ENCODE data around the gene MEX3B. TPM values are rescaled to one million over a fixed set of nuclear protein-coding genes. Genes with fewer than 3 reads are reported as not detected.

The MEX3B gene
- total RNA-seq, 2 experiments from 2014 or later = 0.91 to 0.93 TPM

DNA sequence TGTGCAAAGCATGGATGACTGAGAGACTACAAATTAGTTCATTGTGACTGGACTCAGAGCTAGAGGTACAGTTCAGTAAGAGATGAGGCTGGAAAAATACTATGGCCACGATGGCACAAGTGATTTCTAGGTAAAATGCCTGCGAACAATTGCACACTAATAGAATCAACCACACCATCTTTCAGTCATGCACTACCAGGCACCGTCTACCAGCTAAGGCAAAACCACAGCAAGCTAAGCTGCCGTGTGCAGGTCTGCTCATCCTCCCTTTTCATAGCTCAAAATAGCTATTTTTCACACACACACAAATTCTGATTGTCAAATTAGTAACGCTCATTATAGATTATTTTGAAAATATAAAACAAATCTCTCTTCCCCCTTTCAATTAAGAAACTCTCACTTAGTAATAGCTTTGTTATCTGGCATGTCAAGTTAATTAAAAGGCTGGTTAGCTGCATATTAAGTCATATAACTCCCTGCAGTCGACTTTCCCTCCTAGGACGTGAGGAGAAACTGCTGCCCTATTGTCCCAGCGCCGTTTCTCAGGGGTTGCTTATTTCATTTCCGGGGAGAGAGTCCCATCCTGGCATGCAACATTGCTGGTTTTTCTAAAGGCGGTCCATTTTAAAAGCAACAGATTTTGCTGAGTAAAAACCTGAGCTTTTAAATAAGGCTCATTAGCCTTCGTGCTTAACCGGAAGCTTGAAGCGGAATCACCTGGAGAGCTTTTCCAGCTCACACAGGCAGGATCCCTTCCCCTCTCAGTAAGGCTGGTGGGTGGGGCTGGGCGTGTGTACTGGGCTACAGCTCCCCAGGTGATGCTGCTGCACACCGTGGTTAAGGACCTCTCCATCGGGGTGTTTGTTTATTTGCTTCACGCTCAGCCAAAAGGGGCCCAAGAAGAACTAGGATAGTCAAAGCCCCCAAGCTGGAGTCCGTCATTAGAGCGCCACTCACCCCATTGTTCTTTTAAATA is 16.9 kb upstream of the MEX3B start:
- CTCF ChIA-PET = interaction anchor here (0.6 to 1.1 kb wide), 3 partner anchors 8 to 135 kb away, joined by 3 read pairs; no protein-coding TSS in a partner anchor
- DNase-seq = no peak
- Mint-ChIP-seq H3K4me1 (no peaks in the 10 kb centered on the region), H3K27me3 (peaks cover 34% of the 10 kb centered on the region), H3K4me3 (no peak overlapping the region), H3K27ac (no peak overlapping the region), H3K36me3 (ENCODE audit: low read depth) (no peaks in the 10 kb centered on the region), H3K9me3 (no peaks in the 10 kb centered on the region)
- POLR2A ChIA-PET = no interaction called here

DNA sequence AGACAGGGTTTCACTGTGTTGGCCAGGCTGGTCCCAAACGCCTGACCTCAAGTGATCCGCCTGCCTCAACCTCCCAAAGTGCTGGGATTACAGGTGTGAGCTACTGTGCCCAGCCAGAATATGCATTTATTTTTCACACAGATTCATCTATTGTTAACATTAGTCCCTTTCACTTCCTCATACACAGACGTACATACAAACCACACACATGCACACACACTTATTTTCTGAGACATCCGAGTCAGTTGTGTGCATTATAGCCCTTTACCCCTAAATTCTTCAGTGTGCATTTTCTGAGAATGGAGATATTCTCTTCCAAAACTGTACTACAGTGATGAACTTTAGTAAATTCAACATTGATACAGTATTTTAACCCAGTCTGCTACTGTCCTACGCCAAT is 15.0 kb upstream of the MEX3B start:
- Mint-ChIP-seq H3K4me3 (no peak overlapping the region), H3K27me3 (peaks cover 50% of the 10 kb centered on the region), H3K36me3 (ENCODE audit: low read depth) (no peaks in the 10 kb centered on the region), H3K4me1 (no peaks in the 10 kb centered on the region), H3K9me3 (no peaks in the 10 kb centered on the region), H3K27ac (no peak overlapping the region)
- CTCF ChIA-PET = no interaction called here
- DNase-seq = no peak
- POLR2A ChIA-PET = no interaction called here

DNA sequence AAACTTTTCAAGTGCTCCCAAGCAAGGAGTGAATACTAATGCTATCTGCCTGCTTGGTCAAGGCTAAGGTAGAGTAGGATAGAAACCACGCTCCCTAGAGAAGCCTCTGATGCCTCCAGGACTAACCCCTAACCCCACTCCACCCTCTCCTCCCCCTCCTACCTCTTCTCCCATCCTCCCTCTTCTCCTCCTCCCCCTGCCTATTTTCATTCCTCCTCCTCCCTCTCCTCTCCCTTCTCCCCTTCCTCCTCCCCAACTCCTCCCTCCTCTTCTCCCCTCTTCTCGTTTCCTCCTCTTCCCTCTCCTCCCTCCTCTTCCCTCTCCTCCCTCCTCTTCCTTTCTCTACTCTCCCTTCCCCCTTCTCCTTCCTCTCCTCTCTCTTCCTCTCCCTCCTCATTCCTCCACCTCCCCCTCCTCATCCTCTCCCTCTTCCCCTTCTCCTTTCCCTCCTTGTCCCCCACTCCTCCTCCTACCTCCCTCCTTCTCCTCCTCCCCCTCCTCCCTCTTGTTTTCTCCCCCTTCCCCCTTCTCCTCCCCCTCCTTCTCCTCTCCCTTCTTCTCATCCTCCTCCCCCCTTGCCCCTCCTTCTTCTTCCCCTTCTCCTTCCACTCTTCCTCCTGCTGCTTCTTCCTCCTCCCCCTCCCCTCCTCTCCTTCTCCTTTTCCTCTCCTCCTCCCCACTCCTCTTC is 12.8 kb upstream of the MEX3B start:
- DNase-seq = no peak
- H3K4me3 Mint-ChIP-seq = no peak overlapping the region
- H3K9me3 Mint-ChIP-seq = no peaks in the 10 kb centered on the region
- ChIA-PET POLR2A (no interaction called here), CTCF (interaction anchor here (1.7 kb wide), 1 partner anchor 11 kb away, joined by 6 read pairs; no protein-coding TSS in a partner anchor)
- H3K27ac Mint-ChIP-seq = no peak overlapping the region
- no peaks in the 10 kb centered on the region for H3K4me1 Mint-ChIP-seq
- peaks cover 48% of the 10 kb centered on the region for H3K27me3 Mint-ChIP-seq
- no peaks in the 10 kb centered on the region for H3K36me3 Mint-ChIP-seq (ENCODE audit: low read depth)

DNA sequence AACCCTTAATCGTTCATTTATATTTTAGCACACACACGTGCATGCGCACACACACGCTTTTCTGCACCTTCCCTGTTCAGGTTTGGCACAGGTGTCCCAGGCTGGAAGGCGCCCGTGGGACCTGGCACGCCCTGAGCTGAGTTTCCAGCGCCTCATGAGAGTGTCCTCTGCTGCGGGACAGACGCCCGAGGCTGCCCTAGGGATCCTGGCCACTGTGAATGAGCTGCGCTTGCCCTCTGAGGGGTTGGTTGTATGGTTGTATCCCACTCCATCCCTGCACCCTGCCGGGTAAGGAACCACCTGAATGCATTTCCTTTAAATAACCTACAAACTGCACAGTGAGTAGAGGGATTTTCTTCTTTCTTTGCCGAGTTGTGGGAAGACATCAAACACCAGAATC is 12.2 kb upstream of the MEX3B start:
- Mint-ChIP-seq H3K4me3 (no peak overlapping the region), H3K27ac (no peak overlapping the region), H3K27me3 (peaks cover 48% of the 10 kb centered on the region), H3K9me3 (no peaks in the 10 kb centered on the region), H3K36me3 (ENCODE audit: low read depth) (no peaks in the 10 kb centered on the region), H3K4me1 (no peaks in the 10 kb centered on the region)
- no peak for DNase-seq
- CTCF ChIA-PET = interaction anchor here (1.7 kb wide), 1 partner anchor 11 kb away, joined by 6 read pairs; no protein-coding TSS in a partner anchor
- POLR2A ChIA-PET = interaction anchor here (0.5 to 1.0 kb wide), 2 partner anchors 12 to 353 kb away, joined by 3 to 4 read pairs; partner anchors contain the start of gene MEX3B

DNA sequence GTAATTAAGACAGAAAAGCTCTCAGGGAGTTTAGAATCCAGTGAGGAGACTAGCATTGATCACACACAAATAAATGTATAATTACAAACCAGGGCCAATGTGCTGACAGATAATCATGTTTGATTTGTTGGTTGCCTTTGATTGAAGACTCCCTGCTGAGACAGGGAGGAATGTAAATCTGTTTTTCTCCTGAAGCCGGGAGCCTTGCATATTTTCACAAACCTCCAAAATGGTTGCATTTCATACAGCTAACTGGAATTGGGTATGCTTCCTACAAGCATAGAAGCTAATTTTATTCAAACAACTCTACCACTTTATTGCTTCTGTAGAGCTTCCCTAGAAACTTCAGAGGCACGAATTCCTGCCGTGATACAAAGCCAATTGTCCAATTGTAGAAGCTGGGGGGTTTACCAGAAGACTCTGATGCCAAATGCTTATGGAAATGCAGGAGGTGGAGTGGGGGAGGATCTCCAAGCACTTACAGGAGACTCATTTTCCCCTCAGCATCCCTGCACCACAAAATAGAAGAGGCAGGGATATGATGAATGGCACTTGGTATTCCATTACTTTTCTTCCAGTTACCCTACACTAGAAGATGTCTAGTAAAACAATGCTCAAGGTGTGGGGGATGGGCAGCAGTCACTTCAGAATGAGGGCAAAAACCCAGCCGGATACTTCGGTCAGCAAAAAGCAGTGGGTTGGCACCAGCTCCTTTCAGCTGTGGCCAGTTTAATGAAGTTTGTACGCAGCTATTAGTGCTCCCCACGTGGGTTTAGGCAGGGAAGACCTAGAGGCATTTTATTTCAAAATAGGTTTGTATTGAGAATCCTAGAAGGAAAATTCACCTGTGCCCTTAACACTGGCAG is 11.4 kb upstream of the MEX3B start:
- no peak for DNase-seq
- CTCF ChIA-PET = interaction anchor here (1.7 kb wide), 1 partner anchor 10 kb away, joined by 6 read pairs; no protein-coding TSS in a partner anchor
- H3K9me3 Mint-ChIP-seq = no peaks in the 10 kb centered on the region
- POLR2A ChIA-PET = interaction anchor here (1.0 kb wide), 1 partner anchor 11 kb away, joined by 4 read pairs; the partner anchor contains the start of gene MEX3B
- H3K4me3 Mint-ChIP-seq = no peak overlapping the region
- no peaks in the 10 kb centered on the region for H3K4me1 Mint-ChIP-seq
- H3K36me3 Mint-ChIP-seq (ENCODE audit: low read depth) = no peaks in the 10 kb centered on the region
- H3K27me3 Mint-ChIP-seq = peaks cover 43% of the 10 kb centered on the region
- no peak overlapping the region for H3K27ac Mint-ChIP-seq

DNA sequence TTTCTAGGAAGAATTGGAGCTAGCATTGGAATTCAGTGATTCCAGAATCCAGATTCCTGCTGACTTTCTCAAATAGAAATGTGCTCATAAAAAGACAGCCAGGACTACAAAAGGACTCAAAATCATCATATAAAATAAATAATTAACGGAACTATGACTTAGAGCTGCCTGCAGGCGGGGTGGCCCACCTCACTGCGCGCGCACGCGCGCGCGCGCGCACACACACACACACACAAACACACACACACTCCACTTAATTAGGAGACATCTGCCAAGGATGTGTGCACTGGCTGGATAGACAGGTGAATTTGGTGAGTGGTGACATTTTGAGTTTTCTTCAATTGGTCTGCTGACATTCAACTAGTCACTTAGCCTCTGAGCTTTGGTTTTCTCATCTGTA is 6.9 kb upstream of the MEX3B start:
- Mint-ChIP-seq H3K4me3 (no peak overlapping the region), H3K36me3 (ENCODE audit: low read depth) (no peaks in the 10 kb centered on the region), H3K27me3 (peaks cover 46% of the 10 kb centered on the region), H3K9me3 (no peaks in the 10 kb centered on the region), H3K27ac (no peak overlapping the region), H3K4me1 (peaks cover 1% of the 10 kb centered on the region)
- ChIA-PET POLR2A (no interaction called here), CTCF (no interaction called here)
- no peak for DNase-seq

DNA sequence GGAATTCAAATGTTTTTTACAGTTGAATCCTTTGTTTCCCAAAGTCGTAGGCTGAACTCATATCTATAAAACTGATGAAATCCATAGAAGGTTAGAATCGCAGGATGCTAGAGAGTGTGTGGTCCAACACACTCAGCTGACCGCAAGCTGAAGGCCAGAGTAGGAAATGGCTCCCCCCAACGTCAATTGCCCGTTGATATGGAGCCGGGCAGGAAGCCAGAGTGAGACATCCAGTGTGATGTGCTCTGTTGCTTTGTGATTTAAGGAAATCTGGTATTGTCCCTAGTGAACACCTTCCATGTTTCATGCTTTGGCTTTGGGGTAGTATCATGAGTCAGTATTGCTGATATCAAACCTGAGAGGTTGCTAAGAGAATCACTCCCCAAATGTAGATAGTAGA is 5.8 kb upstream of the MEX3B start:
- H3K27ac Mint-ChIP-seq = no peak overlapping the region
- peaks cover 42% of the 10 kb centered on the region for H3K27me3 Mint-ChIP-seq
- H3K9me3 Mint-ChIP-seq = no peaks in the 10 kb centered on the region
- H3K4me3 Mint-ChIP-seq = no peak overlapping the region
- no peaks in the 10 kb centered on the region for H3K36me3 Mint-ChIP-seq (ENCODE audit: low read depth)
- POLR2A ChIA-PET = no interaction called here
- H3K4me1 Mint-ChIP-seq = peaks cover 5% of the 10 kb centered on the region
- CTCF ChIA-PET = no interaction called here
- no peak for DNase-seq

DNA sequence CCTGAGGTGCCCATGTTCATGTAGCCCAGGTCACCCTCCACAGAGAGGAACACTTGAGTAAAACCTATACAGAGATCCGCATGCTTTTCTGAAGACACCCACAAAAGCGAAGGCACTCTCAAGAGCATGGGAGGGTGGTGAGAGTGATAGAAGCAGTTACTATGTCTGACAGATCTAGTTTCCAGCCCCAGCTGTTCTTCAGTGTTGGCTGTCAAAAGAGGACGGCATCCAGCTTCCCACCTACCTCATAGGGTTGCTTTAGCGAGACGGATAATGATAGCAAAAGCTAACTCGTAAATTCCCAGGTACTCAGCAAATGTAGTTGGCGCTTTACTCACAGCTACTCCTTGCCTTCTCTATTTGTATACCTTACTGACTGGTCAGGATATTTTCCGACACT is 3.0 kb upstream of the MEX3B start:
- CTCF ChIA-PET = no interaction called here
- peaks cover 19% of the 10 kb centered on the region for H3K4me1 Mint-ChIP-seq
- H3K36me3 Mint-ChIP-seq (ENCODE audit: low read depth) = no peaks in the 10 kb centered on the region
- POLR2A ChIA-PET = no interaction called here
- no peak overlapping the region for H3K27ac Mint-ChIP-seq
- peaks cover 37% of the 10 kb centered on the region for H3K27me3 Mint-ChIP-seq
- no peaks in the 10 kb centered on the region for H3K9me3 Mint-ChIP-seq
- H3K4me3 Mint-ChIP-seq = no peak overlapping the region
- DNase-seq = no peak

DNA sequence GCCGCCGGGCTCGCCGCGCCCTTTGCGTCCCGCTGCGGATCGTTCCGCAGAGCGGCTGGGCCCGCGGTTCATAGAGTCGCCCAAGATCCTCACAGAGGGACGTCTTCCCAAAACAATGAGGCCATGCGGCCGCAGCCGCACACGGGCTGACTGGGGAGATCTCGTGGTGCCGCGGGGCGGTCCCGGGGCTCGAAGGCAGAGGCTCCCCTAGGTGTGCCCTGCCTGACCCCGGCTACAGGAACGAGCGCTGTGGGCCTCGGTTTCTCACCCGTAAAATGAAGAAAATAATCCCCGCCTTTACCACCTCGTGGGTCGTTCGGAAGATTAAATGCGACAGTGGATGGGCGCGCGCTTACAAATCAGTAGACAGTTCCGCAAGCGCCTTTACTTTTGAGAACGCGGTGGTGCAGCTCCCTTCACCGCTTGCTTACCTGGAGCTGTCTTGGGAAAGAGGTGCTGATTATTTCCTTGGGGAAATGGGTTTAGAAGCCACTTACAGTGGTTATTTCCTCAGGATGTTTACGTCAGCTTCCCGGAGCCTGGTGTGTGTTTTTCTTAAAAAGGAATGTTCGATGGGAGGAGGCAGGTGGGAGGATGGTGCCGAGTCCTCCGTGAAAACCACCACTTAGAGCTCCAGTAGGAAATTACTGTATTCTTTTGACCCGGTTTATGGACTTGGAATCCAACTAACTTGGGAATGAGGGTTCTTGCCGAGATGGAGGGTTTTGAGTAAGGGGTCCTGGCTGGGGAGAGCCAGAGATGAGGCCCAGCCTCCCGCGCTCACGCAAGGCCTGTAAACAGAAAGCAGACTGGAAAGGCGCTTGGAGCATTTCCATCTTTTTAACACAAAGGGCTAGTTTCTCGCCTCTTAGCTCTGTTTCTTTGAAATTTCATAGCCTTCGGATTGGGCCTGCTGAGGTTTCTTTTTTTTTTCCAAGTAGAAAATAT is 1.9 kb upstream of the MEX3B start:
- Mint-ChIP-seq H3K4me1 (peaks cover 19% of the 10 kb centered on the region), H3K4me3 (peak overlapping the region; percentile 76), H3K36me3 (ENCODE audit: low read depth) (no peaks in the 10 kb centered on the region), H3K9me3 (no peaks in the 10 kb centered on the region), H3K27me3 (peaks cover 39% of the 10 kb centered on the region), H3K27ac (no peak overlapping the region)
- no peak for DNase-seq
- CTCF ChIA-PET = interaction anchor here (1.0 to 2.0 kb wide), 2 partner anchors 10 to 15 kb away, joined by 3 to 6 read pairs; no protein-coding TSS in a partner anchor
- POLR2A ChIA-PET = no interaction called here

DNA sequence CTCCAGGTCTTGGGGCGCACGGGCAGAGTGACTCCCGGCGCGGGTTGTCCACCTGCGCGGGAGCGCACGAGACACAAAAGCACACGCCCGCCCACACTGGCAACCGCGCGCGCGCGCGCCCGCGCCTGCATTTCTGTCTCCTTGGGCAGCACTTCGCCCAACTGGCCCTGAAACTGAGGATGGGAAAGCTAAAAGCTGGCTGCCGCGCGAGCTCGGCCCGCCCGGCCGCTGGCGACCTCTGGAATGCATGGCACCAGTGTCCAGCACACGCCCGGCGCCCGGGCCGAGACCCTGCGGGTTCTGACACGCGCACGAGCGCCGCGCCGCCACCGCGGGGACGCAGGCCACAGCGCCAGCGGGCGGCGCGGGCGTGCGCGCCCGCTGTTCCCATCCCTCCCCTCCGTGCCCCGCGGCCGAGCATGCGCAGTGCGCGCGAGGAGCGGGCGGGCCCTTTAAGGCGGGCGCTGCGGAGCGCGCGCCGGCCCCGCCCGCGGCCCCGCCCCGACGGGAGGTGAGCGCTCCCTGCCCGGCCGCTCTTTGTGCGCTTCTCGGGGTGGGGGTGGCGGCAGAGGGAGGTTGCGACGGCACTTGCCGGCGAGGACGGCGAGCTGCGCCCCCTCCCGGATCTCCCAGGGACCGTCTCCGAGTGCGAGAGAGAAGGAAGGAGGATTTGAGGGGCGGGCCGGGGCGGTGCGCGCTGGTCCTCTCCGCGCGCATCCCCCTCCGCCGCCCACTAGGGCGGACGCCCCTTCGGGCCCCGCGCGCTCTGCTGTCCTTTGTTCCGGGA is 1.0 kb upstream of the MEX3B start:
- no peaks in the 10 kb centered on the region for H3K9me3 Mint-ChIP-seq
- CTCF ChIA-PET = interaction anchor here (2.0 kb wide), 1 partner anchor 11 kb away, joined by 6 read pairs; no protein-coding TSS in a partner anchor
- POLR2A ChIA-PET = interaction anchor here (1.5 kb wide), 1 partner anchor 11 kb away, joined by 4 read pairs; no protein-coding TSS in a partner anchor
- no peaks in the 10 kb centered on the region for H3K36me3 Mint-ChIP-seq (ENCODE audit: low read depth)
- peaks cover 39% of the 10 kb centered on the region for H3K27me3 Mint-ChIP-seq
- peak overlapping the region; percentile 76 for H3K4me3 Mint-ChIP-seq
- peaks cover 19% of the 10 kb centered on the region for H3K4me1 Mint-ChIP-seq
- DNase-seq = peak; percentile 89
- H3K27ac Mint-ChIP-seq = peak overlapping the region; percentile 63

DNA sequence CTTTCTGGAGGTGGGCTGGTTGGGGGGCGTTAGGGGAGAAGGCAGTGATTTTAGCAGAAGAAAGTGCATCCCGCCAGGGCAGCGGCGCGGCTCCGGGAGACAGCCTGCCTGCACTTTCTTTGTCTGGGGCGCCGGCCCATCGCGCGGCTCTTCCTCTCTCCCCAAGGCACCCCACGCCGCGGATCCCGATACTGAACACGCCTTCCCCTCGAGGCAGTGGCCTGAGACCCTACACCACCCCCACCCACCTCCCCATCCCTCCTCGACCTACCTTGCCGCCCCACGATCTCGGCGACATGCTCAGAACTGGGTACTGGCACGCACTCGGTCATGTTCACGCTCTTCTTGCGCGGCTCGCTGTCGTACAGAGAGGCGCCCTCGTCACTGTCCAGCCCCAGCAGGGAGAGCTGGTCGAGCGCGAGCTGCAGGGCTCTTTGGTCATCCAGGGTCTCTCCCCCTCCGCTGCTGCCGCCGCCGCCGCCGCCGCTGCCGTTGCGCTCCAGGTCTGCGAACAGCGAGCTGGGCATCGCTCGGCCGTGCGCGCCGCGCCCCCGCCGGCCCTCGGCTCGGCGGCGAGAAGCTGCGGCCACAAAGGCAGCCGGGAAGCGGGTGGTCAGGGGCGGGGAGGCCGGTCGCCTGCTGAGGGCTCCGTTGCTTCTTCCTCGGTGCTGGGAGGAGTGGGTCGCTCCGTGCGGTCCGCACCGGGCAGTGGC is 483 bp downstream of the MEX3B start:
- Mint-ChIP-seq H3K27ac (no peak overlapping the region), H3K9me3 (no peaks in the 10 kb centered on the region), H3K4me1 (peaks cover 19% of the 10 kb centered on the region), H3K36me3 (ENCODE audit: low read depth) (no peaks in the 10 kb centered on the region), H3K4me3 (peak overlapping the region; percentile 76), H3K27me3 (peaks cover 42% of the 10 kb centered on the region)
- POLR2A ChIA-PET = interaction anchor here (1.5 kb wide), 1 partner anchor 12 kb away, joined by 4 read pairs; no protein-coding TSS in a partner anchor
- CTCF ChIA-PET = no interaction called here
- DNase-seq = peak; percentile 21
